ENCODE measurements around the gene PTPN12. TPM values are rescaled to one million over a fixed set of nuclear protein-coding genes. Genes with fewer than 3 reads are reported as not detected.
"Not testable (repeated sequence)": the region's sequence is repeated elsewhere in the genome, so short reads cannot be mapped to it uniquely, and the experiment has no call there.

Gene PTPN12
- polyA plus RNA-seq, 1 donor from 2014 or later = 49.5 TPM

GRCh38 chr7:77651575-77652162 is 114.6 kb downstream of the PTPN12 start:
- no peaks in the 10 kb centered on the region for H4K20me1 ChIP-seq (ENCODE audit: insufficient read depth)
- no peaks in the 10 kb centered on the region for H3K9me2 ChIP-seq (ENCODE audit: insufficient read depth, low read length)
- no peaks in the 10 kb centered on the region for H3K27me3 ChIP-seq (ENCODE audit: insufficient read depth, low read depth, low read length)
- no peak overlapping the region for H3K4me2 ChIP-seq (ENCODE audit: low read length)
- no peaks in the 10 kb centered on the region for H3K36me3 ChIP-seq (ENCODE audit: insufficient read depth, low read length)
- H3F3A ChIP-seq (ENCODE audit: insufficient read depth, low read length, poor library complexity, severe bottlenecking) = no peaks in the 10 kb centered on the region
- H3K27ac ChIP-seq (ENCODE audit: low read length) = no peak overlapping the region
- H3K79me2 ChIP-seq (replicated peaks; ENCODE audit: insufficient read depth, low read length) = no peaks in the 10 kb centered on the region
- TF ChIP-seq CTCF (IDR thresholded peaks at IDR 0.05; ENCODE audit: poor library complexity, severe bottlenecking) = peak; percentile 76
- peak; percentile 69 for TF ChIP-seq RAD21 (conservative IDR thresholded peaks at IDR 0.05)
- no peak for TF ChIP-seq EZH2 (IDR thresholded peaks at IDR 0.05; ENCODE audit: borderline replicate concordance, insufficient read depth, low read length, poor library complexity, severe bottlenecking)
- no peak for TF ChIP-seq MXI1 (conservative IDR thresholded peaks at IDR 0.05; ENCODE audit: poor library complexity, severe bottlenecking)
- TF ChIP-seq POLR2AphosphoS5 (IDR thresholded peaks at IDR 0.05) = no peak
- TF ChIP-seq SMC3 (conservative IDR thresholded peaks at IDR 0.05; ENCODE audit: poor library complexity) = peak; percentile 70
- no peak overlapping the region for H3K4me3 ChIP-seq (ENCODE audit: low read length)
- H3K9me3 ChIP-seq (ENCODE audit: low read length) = no peaks in the 10 kb centered on the region
- no peak overlapping the region for H2AFZ ChIP-seq (ENCODE audit: low read depth, low read length)
- H3K9ac ChIP-seq (ENCODE audit: low read length) = no peak overlapping the region

- H2AFZ ChIP-seq (ENCODE audit: low read depth, low read length); H3K27me3 ChIP-seq (ENCODE audit: insufficient read depth, low read depth, low read length); H3F3A ChIP-seq (ENCODE audit: insufficient read depth, low read length, poor library complexity, severe bottlenecking); H3K4me3 ChIP-seq (ENCODE audit: low read length); H3K9me3 ChIP-seq (ENCODE audit: low read length); H3K79me2 ChIP-seq (replicated peaks; ENCODE audit: insufficient read depth, low read length); H3K9me2 ChIP-seq (ENCODE audit: insufficient read depth, low read length); H4K20me1 ChIP-seq (ENCODE audit: insufficient read depth); H3K27ac ChIP-seq (ENCODE audit: low read length); H3K36me3 ChIP-seq (ENCODE audit: insufficient read depth, low read length); H3K4me2 ChIP-seq (ENCODE audit: low read length); H3K9ac ChIP-seq (ENCODE audit: low read length): not testable (repeated sequence)
These were observed 115.7 kb downstream of the PTPN12 start for GRCh38 chr7:77652826-77653225.

GRCh38 chr7:77653572-77653971 is 116.5 kb downstream of the PTPN12 start:
- Histone ChIP-seq H3K27ac (ENCODE audit: low read length) (no peak overlapping the region), H3K4me3 (ENCODE audit: low read length) (no peak overlapping the region), H3K9me3 (ENCODE audit: low read length) (no peaks in the 10 kb centered on the region), H2AFZ (ENCODE audit: low read depth, low read length) (no peak overlapping the region), H3K27me3 (ENCODE audit: insufficient read depth, low read depth, low read length) (no peaks in the 10 kb centered on the region), H3K4me2 (ENCODE audit: low read length) (no peak overlapping the region), H3K9ac (ENCODE audit: low read length) (no peak overlapping the region), H3F3A (ENCODE audit: insufficient read depth, low read length, poor library complexity, severe bottlenecking) (no peaks in the 10 kb centered on the region), H3K79me2 (replicated peaks; ENCODE audit: insufficient read depth, low read length) (no peaks in the 10 kb centered on the region), H4K20me1 (ENCODE audit: insufficient read depth) (no peaks in the 10 kb centered on the region), H3K9me2 (ENCODE audit: insufficient read depth, low read length) (no peaks in the 10 kb centered on the region), H3K36me3 (ENCODE audit: insufficient read depth, low read length) (no peaks in the 10 kb centered on the region)
- TF ChIP-seq POLR2AphosphoS5 (IDR thresholded peaks at IDR 0.05) (no peak), TAF1 (IDR thresholded peaks at IDR 0.05; ENCODE audit: low read depth) (no peak), REST (IDR thresholded peaks at IDR 0.05; ENCODE audit: borderline replicate concordance) (no peak), EZH2 (IDR thresholded peaks at IDR 0.05; ENCODE audit: borderline replicate concordance, insufficient read depth, low read length, poor library complexity, severe bottlenecking) (no peak), MXI1 (conservative IDR thresholded peaks at IDR 0.05; ENCODE audit: poor library complexity, severe bottlenecking) (no peak), CTCF (IDR thresholded peaks at IDR 0.05; ENCODE audit: poor library complexity, severe bottlenecking) (no peak)

Data from neural cell (in vitro differentiated cells).